ENCODE measurements around the gene TBL3.
A peak's percentile ranks its signal among the peaks of the same experiment; 100 is the strongest.

Gene TBL3

DNA sequence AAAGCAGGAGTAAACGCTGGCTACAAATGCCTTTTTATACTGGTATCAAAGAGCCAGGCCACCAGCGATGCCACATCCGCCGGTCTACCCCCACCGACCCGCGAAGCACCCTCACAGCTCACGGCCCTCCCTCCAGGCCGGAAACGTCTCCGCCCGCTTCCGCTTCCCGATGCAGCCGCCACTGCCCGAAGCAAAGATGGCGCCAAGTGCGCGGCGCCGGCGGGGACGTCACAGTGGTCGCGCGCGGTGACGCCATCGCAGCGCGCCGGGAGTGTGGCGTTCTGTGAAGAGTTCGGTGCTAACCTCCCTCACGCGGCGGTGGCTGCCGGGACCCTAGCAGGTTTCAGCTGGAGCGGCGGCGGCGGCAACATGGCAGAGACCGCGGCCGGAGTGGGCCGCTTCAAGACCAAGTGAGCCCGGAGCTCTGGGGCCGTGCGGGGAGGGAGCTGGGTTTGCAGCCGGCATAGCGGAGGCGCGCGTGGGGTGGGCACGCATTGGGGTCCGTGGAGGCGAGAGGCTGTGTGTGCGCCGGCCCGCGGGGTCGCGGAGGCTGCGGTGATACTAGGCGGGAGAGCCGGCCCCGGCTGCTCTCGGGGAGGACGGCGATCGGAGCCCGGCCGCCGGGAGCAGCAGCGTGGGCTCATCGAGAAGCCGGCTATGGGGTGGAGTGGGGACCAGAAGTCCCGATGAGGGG lies at the start of gene TBL3:
Gene TBL3, plus strand, starts transcription at position 258 of the 694 bp plus-strand sequence. Its CDS starts 112 bp downstream, at position 370.
- TF ChIP-seq Cebpa-rat (IDR thresholded peaks at IDR 0.05), result no peak
- H3K27me3 ChIP-seq, result no peaks in the 10 kb centered on the region
- peaks cover 29 to 42% (median 33%) of the 10 kb centered on the region in 11 experiments for H3K36me3 ChIP-seq
- H3K9me3 ChIP-seq (replicated peaks in 1 of 11), result no peaks in the 10 kb centered on the region
- peaks cover 23 to 28% (median 26%) of the 10 kb centered on the region in 10 experiments for H3K4me1 ChIP-seq
- H4K20me1 ChIP-seq, result peaks cover 0 to 50% (median 35%) of the 10 kb centered on the region in 11 experiments; a peak in 17 of 22 replicates
- H3K27ac ChIP-seq, result peak within 1 kb of the TSS; percentile 85 to 96 (median 90)
- peak within 1 kb of the TSS; percentile 97 to 100 (median 99) for H3K4me2 ChIP-seq
- H3K9ac ChIP-seq, result peak within 1 kb of the TSS; percentile 85 to 96 (median 91)
- peak within 1 kb of the TSS; percentile 85 to 98 (median 97) for H3K4me3 ChIP-seq

GRCh38 chr16:1922357-1922756 lies 49.5 kb upstream of the TBL3 start:
- Histone ChIP-seq H3K4me1 (peaks cover 0 to 13% (median 6%) of the 10 kb centered on the region in 10 experiments; a peak in 11 of 20 replicates), H3K4me2 (no peak overlapping the region), H4K20me1 (peaks cover 0 to 44% (median 13%) of the 10 kb centered on the region in 11 experiments; a peak in 12 of 22 replicates), H3K9me3 (replicated peaks in 1 of 11) (0 out of 22 replicates have a peak, but pooled peaks cover 0 to 5% (median 0%) of the 10 kb centered on the region in 11 experiments), H3K9ac (no peak overlapping the region), H3K4me3 (no peak overlapping the region), H3K27ac (no peak overlapping the region), H3K36me3 (no peaks in the 10 kb centered on the region), H3K27me3 (peaks cover 73 to 82% (median 77%) of the 10 kb centered on the region in 11 experiments)
- no peak for TF ChIP-seq Cebpa-rat (IDR thresholded peaks at IDR 0.05)

DNA sequence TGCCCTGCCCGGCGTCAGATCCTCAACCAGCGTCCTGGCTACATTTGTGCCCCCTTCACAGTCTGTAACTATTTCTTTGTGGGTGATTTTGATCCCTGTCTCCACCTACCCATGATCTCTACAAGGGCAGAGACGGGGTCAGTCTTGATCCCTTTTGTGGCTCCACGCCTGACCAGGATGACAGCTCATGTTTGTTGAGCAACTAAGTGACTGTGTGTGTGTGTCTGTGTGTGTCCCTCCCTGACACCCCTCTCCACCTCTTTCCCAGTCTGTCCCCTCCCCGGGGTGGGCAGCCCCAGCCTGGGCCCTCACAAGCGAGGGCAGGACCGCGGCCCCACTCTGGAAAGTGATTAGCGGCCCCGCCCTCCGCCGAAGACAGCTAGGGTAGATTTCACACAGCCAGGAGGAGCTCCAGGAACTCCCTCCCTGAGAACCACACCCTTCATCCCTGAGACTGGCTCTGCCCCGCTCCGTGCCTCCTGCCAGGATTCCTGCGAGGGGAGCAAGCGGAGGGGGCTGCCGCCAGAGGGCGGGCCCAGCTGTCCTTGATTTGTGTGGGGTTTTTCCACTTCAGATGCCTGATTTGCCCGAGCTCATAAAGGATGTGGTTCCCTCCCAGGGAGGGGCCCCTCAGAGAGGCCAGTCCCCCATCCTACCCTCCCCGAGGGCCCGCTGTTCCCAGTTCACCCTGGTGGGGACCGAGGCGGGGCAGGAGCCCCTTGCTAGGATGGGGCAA lies 48.4 kb upstream of the TBL3 start:
- Histone ChIP-seq H3K4me3 (no peak overlapping the region), H3K4me2 (peak overlapping the region in 9 of 11 experiments; percentile 4 to 61 (median 19); a peak in 10 of 22 replicates), H3K9me3 (replicated peaks in 1 of 11) (0 out of 22 replicates have a peak, but pooled peaks cover 0 to 5% (median 0%) of the 10 kb centered on the region in 11 experiments), H3K27me3 (peaks cover 63 to 71% (median 66%) of the 10 kb centered on the region in 11 experiments), H3K4me1 (peaks cover 0 to 13% (median 6%) of the 10 kb centered on the region in 10 experiments; a peak in 11 of 20 replicates), H4K20me1 (peaks cover 0 to 37% (median 13%) of the 10 kb centered on the region in 11 experiments; a peak in 11 of 22 replicates), H3K9ac (peak overlapping the region in 3 of 11 experiments; percentile 19 to 44 (median 31); a peak in 1 of 22 replicates), H3K27ac (no peak overlapping the region), H3K36me3 (no peaks in the 10 kb centered on the region)
- TF ChIP-seq Cebpa-rat (IDR thresholded peaks at IDR 0.05), result no peak

DNA sequence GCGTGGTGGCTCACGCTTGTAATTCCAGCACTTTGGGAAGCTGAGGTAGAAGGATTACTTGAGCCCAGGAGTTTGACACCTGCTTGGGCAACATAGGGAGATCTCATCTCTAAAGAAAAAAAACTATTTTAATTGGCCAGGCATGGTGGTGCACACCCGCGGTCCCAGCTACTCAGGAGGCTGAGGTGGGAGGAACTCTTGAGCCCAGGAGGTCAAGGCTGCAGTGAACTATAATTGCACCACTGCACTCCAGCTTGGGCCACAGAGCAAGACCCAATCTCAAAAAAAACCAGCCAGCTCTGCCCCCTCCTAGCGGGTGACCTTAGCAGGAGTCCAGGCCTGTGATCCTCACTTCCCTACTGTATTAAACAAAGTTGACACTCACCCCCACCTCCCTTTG lies 47.8 kb upstream of the TBL3 start:
- Histone ChIP-seq H3K27me3 (peaks cover 57 to 65% (median 59%) of the 10 kb centered on the region in 11 experiments), H4K20me1 (peaks cover 0 to 33% (median 8%) of the 10 kb centered on the region in 11 experiments; a peak in 11 of 22 replicates), H3K9ac (peak overlapping the region in 2 of 11 experiments; percentile 19 to 31; a peak in 1 of 22 replicates), H3K27ac (no peak overlapping the region), H3K36me3 (no peaks in the 10 kb centered on the region), H3K4me1 (peaks cover 0 to 13% (median 7%) of the 10 kb centered on the region in 10 experiments; a peak in 14 of 20 replicates), H3K9me3 (replicated peaks in 1 of 11) (0 out of 22 replicates have a peak, but pooled peaks cover 0 to 5% (median 0%) of the 10 kb centered on the region in 11 experiments), H3K4me3 (no peak overlapping the region), H3K4me2 (peak overlapping the region in 9 of 11 experiments; percentile 4 to 61 (median 19); a peak in 7 of 22 replicates)
- TF ChIP-seq Cebpa-rat (IDR thresholded peaks at IDR 0.05), result no peak

DNA sequence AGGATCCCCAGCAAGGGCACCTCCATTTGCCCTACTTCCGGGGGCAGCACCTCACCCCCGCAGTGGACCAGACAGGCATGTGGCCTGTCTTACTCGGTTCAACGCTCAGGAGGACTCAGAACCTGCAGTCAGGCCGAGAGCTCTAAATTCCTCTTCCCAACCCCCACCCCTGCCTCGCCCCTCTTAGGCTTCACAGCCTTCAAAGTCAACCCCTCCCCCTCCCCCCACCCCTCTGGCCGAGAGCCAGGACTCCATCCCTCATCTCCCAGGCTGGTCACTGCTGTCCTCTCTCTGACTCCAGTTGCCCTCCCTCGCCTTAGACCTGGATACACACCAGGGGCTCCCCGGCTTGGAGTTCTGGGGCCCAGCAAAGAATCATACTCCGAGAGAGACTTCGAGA lies 45.6 kb upstream of the TBL3 start:
- Histone ChIP-seq H3K4me2 (no peak overlapping the region), H3K27me3 (peaks cover 35 to 43% (median 38%) of the 10 kb centered on the region in 11 experiments), H3K4me1 (peaks cover 0 to 15% (median 8%) of the 10 kb centered on the region in 10 experiments; a peak in 14 of 20 replicates), H3K9ac (no peak overlapping the region), H4K20me1 (peaks cover 0 to 12% (median 0%) of the 10 kb centered on the region in 11 experiments; a peak in 1 of 22 replicates), H3K9me3 (replicated peaks in 1 of 11) (0 out of 22 replicates have a peak, but pooled peaks cover 0 to 5% (median 0%) of the 10 kb centered on the region in 11 experiments), H3K36me3 (no peaks in the 10 kb centered on the region), H3K27ac (no peak overlapping the region), H3K4me3 (no peak overlapping the region)
- no peak for TF ChIP-seq Cebpa-rat (IDR thresholded peaks at IDR 0.05)

DNA sequence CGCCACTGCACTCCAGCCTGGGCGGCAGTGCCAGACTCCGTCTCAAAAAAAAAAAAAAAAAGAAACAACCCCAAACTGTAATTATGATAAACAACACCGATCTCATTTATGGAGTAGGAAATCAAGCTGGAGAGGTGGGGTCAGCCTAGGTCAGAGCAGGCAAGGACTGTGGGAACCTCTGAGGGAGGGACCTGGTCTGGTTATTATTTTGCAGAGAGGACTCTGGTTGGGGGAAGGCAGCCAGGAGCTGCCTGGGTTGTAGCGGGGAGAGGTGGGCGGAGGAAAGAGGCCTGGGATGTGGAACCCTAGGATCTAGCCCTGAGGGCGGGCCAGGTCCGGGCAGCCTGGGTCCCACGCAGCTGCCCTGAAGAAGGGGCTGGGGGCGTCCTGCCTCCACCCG lies 42.7 kb upstream of the TBL3 start:
- Histone ChIP-seq H3K4me1 (peaks cover 0 to 16% (median 5%) of the 10 kb centered on the region in 10 experiments; a peak in 9 of 20 replicates), H3K9ac (peak overlapping the region; percentile 61 to 80 (median 77)), H3K4me2 (peak overlapping the region; percentile 64 to 90 (median 74)), H3K9me3 (replicated peaks in 1 of 11) (no peaks in the 10 kb centered on the region), H4K20me1 (peaks cover 0 to 9% (median 0%) of the 10 kb centered on the region in 11 experiments; a peak in 3 of 22 replicates), H3K27me3 (peaks cover 7 to 15% (median 9%) of the 10 kb centered on the region in 11 experiments), H3K36me3 (no peaks in the 10 kb centered on the region), H3K27ac (peak overlapping the region; percentile 27 to 71 (median 54); a peak in 18 of 22 replicates), H3K4me3 (peak overlapping the region; percentile 48 to 70 (median 59))
- no peak for TF ChIP-seq Cebpa-rat (IDR thresholded peaks at IDR 0.05)

GRCh38 chr16:1929578-1930337 lies 42.1 kb upstream of the TBL3 start:
- H3K9ac ChIP-seq, result peak overlapping the region; percentile 61 to 80 (median 77)
- TF ChIP-seq Cebpa-rat (IDR thresholded peaks at IDR 0.05), result no peak

More at GRCh38 chr16:1929578-1930337, 42.1 kb upstream of the TBL3 start:
- peak overlapping the region; percentile 48 to 70 (median 59) for H3K4me3 ChIP-seq
- H4K20me1 ChIP-seq, result peaks cover 0 to 4% (median 0%) of the 10 kb centered on the region in 11 experiments; a peak in 2 of 22 replicates
- peak overlapping the region; percentile 37 to 71 (median 54); a peak in 18 of 22 replicates for H3K27ac ChIP-seq
- H3K4me2 ChIP-seq, result peak overlapping the region; percentile 64 to 90 (median 74)
- peaks cover 0 to 16% (median 5%) of the 10 kb centered on the region in 10 experiments; a peak in 9 of 20 replicates for H3K4me1 ChIP-seq
- no peaks in the 10 kb centered on the region for H3K9me3 ChIP-seq (replicated peaks in 1 of 11)
- peaks cover under 1 to 8% (median 3%) of the 10 kb centered on the region in 11 experiments; a peak in 14 of 22 replicates for H3K27me3 ChIP-seq
- no peaks in the 10 kb centered on the region for H3K36me3 ChIP-seq

Data from BLaER1 treated with 17β-estradiol and CSF1 and Interleukin-3, amounts not matched to agents 10 nM and 100 nM (cell line).